BE2C (cell line): ENCODE data around the gene TM4SF5.

Experiments used
- DNase-seq: peaks from one replicate; pipeline ENCODE4 v3.0.0-alpha.2; 2020
- H3K27me3 ChIP-seq: fragments of 250-450 bp; sonication (Bioruptor Pico); 2 replicates; pipeline ENCODE4 v1.5.1; 2020; ENCODE audit warnings: mild to moderate bottlenecking
- H3K36me3 ChIP-seq: fragments of 250-450 bp; sonication (Bioruptor Pico); 2 replicates; pipeline ENCODE4 v1.5.1; 2020; ENCODE audit warnings: mild to moderate bottlenecking
- H3K4me1 ChIP-seq: fragments of 250-450 bp; sonication (Bioruptor Pico); 2 replicates; pipeline ENCODE4 v1.5.1; 2020
- H3K4me3 ChIP-seq: 2 replicates; pipeline ENCODE4 v1.5.1; 2011; ENCODE audit warnings: low read depth, low read length
- H3K9me3 ChIP-seq: fragments of 250-450 bp; sonication (Bioruptor Pico); 2 replicates; pipeline ENCODE4 v1.5.1; 2020
- TF ChIP-seq, protein P1 (sequence below): IDR thresholded peaks from 2 replicates; pipeline ENCODE4 v1.5.1; 2012; ENCODE audit warnings: mild to moderate bottlenecking, low read depth, low read length

The TM4SF5 gene

DNA sequence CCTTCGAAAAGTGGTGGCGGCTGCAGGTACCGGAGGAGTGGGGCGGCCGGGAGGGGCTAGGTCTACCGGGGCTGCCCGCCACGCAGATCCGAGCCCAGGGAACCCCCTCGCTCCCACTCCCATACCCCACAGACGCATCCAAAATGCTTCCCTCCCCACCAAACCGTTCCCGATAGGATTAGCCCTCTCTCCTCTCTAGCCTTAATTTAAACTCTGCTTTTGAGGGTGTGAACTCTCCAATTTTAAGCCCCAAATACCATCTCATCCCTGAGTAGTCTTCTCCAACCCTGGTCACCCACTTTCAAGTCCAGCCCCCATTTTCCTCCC, 31.7 kb upstream of the TM4SF5 start:
- Histone ChIP-seq H3K36me3 (no peaks in the 10 kb centered on the region), H3K9me3 (no peaks in the 10 kb centered on the region), H3K4me3 (no peak overlapping the region), H3K4me1 (no peaks in the 10 kb centered on the region), H3K27me3 (peaks cover 33% of the 10 kb centered on the region)
- no peak for DNase-seq
- TF ChIP-seq, protein P1, sequence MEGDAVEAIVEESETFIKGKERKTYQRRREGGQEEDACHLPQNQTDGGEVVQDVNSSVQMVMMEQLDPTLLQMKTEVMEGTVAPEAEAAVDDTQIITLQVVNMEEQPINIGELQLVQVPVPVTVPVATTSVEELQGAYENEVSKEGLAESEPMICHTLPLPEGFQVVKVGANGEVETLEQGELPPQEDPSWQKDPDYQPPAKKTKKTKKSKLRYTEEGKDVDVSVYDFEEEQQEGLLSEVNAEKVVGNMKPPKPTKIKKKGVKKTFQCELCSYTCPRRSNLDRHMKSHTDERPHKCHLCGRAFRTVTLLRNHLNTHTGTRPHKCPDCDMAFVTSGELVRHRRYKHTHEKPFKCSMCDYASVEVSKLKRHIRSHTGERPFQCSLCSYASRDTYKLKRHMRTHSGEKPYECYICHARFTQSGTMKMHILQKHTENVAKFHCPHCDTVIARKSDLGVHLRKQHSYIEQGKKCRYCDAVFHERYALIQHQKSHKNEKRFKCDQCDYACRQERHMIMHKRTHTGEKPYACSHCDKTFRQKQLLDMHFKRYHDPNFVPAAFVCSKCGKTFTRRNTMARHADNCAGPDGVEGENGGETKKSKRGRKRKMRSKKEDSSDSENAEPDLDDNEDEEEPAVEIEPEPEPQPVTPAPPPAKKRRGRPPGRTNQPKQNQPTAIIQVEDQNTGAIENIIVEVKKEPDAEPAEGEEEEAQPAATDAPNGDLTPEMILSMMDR = no peak

DNA sequence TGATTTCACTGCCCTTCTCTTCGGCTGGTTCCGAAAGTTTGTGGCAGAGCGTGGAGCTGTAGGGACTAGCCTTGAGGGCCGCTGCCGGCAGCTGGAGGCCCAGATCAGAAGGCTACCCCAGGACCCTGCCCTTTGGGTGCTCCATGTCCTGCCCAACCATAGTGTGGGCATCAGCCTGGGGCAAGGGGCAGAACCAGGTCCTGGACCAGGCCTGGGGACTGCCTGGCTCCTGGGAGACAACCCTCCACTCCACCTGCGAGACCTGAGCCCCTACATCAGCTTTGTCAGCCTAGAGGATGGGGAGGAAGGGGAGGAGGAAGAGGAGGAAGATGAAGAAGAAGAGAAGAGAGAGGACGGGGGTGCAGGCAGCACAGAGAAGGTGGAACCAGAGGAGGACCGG, 31.1 kb upstream of the TM4SF5 start:
- H3K4me3 ChIP-seq = no peak overlapping the region
- H3K4me1 ChIP-seq = no peaks in the 10 kb centered on the region
- no peaks in the 10 kb centered on the region for H3K9me3 ChIP-seq
- no peak for DNase-seq
- peaks cover 33% of the 10 kb centered on the region for H3K27me3 ChIP-seq
- H3K36me3 ChIP-seq = no peaks in the 10 kb centered on the region
- TF ChIP-seq, protein P1 = no peak

DNA sequence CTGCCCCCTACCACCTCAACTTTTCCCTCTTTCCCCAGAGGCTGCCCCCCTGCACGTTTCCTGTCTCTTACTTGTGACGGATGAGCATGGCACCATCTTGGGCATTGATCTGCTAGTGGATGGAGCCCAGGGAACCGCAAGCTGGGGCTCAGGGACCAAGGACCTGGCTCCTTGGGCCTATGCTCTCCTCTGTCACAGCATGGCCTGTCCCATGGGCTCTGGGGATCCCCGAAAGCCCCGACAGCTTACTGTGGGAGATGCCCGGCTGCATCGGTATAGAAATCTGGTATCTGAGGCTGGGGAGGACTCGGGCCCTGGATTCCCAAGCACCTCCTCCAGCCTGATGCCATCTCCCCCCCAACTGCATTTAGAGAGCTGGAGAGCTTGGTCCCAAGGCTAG, 30.1 kb upstream of the TM4SF5 start:
- no peak for DNase-seq
- H3K4me1 ChIP-seq = no peaks in the 10 kb centered on the region
- H3K4me3 ChIP-seq = no peak overlapping the region
- H3K36me3 ChIP-seq = no peaks in the 10 kb centered on the region
- H3K27me3 ChIP-seq = peaks cover 38% of the 10 kb centered on the region
- TF ChIP-seq, protein P1 = no peak
- H3K9me3 ChIP-seq = no peaks in the 10 kb centered on the region

DNA sequence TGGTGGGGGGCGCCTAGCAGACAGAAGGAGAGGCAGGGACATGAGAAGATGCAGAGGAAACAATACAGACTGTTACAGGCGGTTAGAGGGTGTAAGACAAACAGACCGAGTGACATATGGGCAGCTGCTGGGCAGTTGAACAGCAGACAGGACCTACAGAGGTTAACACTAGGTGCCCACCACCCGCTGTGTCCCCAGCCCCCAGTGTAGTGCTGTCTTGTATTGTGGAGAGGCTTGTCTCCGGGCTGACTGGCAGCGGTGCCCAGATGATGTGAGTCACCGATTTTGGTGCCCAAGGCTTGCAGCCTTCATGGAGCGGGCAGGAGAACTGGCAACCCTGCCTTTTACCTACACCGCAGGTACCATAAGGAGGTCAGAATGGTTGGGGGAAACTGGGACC, 29.6 kb upstream of the TM4SF5 start:
- no peak for DNase-seq
- H3K36me3 ChIP-seq = no peaks in the 10 kb centered on the region
- H3K9me3 ChIP-seq = no peaks in the 10 kb centered on the region
- TF ChIP-seq, protein P1 = no peak
- peaks cover 39% of the 10 kb centered on the region for H3K27me3 ChIP-seq
- no peak overlapping the region for H3K4me3 ChIP-seq
- H3K4me1 ChIP-seq = no peaks in the 10 kb centered on the region

DNA sequence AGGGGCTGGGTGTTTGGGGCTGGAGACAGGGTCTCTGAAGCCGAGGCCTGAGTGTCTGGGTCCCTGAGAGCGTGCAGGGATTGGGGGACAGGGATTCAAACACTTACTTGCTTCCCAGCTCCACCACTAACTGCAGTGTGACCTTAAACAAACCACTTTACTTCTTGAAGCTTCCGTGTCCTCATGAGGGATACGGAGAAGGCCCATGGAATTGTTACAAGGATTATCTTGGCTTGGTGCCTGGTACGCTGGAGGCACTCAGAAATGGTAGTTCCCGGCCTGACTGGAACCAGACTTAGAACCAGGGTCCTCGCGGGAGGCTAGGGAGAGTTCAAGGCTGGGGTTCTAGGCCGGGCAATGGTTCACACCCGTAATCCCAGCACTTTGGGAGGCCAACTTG, 29.1 kb upstream of the TM4SF5 start:
- no peaks in the 10 kb centered on the region for H3K4me1 ChIP-seq

DNA sequence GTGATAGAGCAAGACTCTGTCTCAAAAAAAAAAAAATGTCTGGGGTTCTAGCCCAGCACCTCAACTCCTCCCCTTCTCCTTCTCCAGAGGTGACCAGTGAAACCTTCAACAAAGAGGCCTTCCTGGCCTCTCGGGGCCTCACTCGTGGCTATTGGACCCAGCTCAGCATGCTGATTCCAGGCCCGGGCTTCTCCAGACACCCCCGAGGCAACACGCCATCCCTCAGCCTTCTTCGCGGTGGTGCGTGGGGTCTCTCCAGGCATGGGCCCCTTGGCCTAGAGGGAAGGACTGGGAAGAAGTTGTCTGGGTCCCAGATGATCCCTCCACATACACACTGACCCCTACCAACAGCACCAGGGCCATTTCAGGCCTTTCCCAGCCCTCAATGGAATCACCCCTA, 28.5 kb upstream of the TM4SF5 start:
- peaks cover 40% of the 10 kb centered on the region for H3K27me3 ChIP-seq
- no peak overlapping the region for H3K4me3 ChIP-seq

More for the DNA sequence above, 29.1 kb upstream of the TM4SF5 start:
- H3K36me3 ChIP-seq = no peaks in the 10 kb centered on the region
- H3K4me3 ChIP-seq = no peak overlapping the region
- no peaks in the 10 kb centered on the region for H3K9me3 ChIP-seq
- no peak for DNase-seq
- peaks cover 40% of the 10 kb centered on the region for H3K27me3 ChIP-seq
- TF ChIP-seq, protein P1 = no peak

More for the DNA sequence above, 28.5 kb upstream of the TM4SF5 start:
- DNase-seq = no peak
- Histone ChIP-seq H3K36me3 (no peaks in the 10 kb centered on the region), H3K9me3 (no peaks in the 10 kb centered on the region), H3K4me1 (no peaks in the 10 kb centered on the region)
- TF ChIP-seq, protein P1 = no peak
